Glomerular endothelial cell (primary cell): ENCODE data around the gene WDR7. TPM values are rescaled to one million over a fixed set of nuclear protein-coding genes. Genes with fewer than 3 reads are reported as not detected.

Experiments used
- DNase-seq: peaks from one replicate; pipeline ENCODE4 v3.0.0-alpha.2; 2011; ENCODE audit warnings: low read depth, low spot score; ENCODE audit errors: extremely low read depth
- total RNA-seq: library from RNA; depleted of rRNA; stranded (reverse); fragments of >200 nt; gene quantifications from 2 replicates; pipeline ENCODE4 v1.2.3, GENCODE V29; 2015

Gene WDR7
- total RNA-seq, 1 donor from 2014 or later: 16.0 TPM

DNA sequence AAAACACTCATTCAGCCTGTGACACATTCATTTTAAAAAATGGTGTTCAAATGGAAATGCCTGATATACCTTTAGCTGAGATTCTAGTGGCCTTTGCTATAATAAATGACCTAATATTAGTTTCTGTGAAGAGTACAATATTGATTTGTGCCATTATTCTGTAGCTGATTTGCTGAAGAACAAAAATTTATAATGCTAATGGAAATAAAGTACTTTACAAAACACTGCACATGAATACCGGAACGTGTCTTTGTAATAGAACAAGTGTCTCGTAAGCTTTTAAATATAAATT lies 138.7 kb downstream of the WDR7 start:
- no peak for DNase-seq

DNA sequence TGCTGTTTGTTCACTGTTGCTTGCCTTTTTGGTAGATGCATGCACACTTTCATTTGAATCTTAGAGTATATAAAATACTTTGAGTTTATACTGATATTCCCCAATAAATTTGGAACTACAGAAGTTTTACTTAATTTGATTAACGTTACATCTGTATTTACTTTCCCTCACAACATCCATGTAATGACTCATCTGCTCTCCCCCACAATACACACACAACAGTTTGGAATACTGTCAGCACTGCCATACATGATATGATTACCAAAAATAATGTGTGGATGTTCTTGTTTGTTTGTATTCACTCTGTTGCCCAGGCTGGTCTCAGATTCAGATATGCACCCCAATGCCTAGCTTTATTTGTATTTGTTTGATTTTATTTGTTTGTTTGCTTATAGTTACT lies 144.2 kb downstream of the WDR7 start:
- no peak for DNase-seq

GRCh38 chr18:56799756-56800155 lies 148.6 kb downstream of the WDR7 start:
- peak; percentile 18 for DNase-seq

- DNase-seq: no peak
These were observed 151.9 kb downstream of the WDR7 start for GRCh38 chr18:56803051-56803450.

DNA sequence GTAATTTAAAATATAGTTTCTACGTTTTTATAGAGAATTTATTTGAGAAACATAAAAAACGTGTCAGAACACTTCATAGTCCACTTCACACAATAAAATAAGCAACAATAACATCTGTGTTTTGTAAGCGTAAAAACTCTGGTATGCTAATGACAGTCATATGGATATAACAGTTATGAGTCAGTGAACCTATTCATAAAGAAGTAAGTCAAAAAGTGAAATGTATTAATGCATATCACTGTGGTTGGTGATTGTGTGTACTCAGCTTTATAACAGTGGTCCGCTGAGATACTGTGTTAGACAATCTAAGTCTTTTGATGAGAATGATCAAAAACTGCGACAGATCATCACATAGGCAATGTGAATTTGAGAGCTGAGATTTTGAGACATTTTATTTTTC lies 153.2 kb downstream of the WDR7 start:
- no peak for DNase-seq

- no peak for DNase-seq
These were observed 156.7 kb downstream of the WDR7 start for GRCh38 chr18:56807901-56808300.

DNA sequence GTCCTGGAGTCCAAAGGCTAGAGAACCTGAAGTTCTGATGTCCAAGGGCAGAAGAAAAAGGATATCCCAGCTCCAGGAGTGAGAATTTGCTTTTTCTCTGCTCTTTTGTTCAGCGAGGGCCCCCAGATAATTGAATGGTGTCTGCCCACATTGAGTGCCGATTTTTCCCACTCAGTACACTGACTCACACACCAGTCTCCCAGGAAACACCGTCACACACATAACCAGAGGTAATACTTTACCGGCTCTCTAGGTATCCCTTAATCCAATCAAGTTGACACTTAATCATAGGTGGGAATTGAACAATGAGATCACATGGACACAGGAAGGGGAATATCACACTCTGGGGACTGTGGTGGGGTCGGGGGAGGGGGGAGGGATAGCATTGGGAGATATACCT lies 161.5 kb downstream of the WDR7 start:
- no peak for DNase-seq

DNA sequence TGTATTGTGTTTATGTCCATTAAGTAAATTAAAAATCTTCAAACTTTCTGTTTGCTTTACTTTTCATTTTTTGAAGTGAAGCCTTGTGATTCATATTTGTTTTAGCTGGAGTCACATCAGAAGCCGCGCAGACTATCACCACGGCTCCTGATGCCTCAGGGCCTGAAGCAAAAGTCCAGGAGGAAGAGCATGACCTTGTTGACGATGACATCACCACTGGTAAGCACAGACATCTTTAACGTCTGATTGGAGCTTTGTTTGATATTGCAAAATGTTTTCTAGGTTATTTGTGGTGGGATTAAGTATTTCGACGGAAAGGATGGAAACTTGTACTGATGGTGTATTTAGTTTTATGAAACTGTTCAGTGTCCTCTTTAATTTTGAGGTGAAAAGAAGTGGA lies 164.8 kb downstream of the WDR7 start:
- no peak for DNase-seq

DNA sequence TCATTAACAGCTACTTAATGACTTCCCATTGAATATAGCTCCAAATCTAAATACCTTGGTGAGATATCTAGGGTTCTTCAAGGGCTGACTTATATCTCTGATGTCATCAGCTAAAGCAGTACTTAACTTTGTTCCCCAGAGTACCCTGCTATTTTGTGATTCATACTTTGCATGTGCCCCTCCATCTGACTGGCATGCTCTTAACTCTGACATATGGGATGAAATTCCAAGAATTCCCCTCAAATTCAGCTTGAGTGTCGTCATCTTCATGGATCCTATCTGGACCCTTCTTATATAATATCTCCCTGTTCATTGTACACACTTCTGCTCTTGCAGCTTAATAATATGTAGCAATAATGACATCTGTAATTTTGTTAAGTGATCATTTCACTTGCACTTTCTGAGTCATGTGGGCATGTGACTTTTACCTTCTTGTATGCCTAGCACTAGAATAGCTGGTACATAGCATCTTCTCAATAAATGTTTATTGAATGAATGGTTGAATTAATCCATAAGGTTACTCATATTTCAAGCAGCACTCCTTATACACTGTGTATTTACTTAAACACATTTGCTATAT lies 172.9 kb downstream of the WDR7 start:
- DNase-seq: no peak

GRCh38 chr18:56825321-56825720 lies 174.2 kb downstream of the WDR7 start:
- DNase-seq: no peak

GRCh38 chr18:56825878-56826277 lies 174.7 kb downstream of the WDR7 start:
- DNase-seq: no peak

DNA sequence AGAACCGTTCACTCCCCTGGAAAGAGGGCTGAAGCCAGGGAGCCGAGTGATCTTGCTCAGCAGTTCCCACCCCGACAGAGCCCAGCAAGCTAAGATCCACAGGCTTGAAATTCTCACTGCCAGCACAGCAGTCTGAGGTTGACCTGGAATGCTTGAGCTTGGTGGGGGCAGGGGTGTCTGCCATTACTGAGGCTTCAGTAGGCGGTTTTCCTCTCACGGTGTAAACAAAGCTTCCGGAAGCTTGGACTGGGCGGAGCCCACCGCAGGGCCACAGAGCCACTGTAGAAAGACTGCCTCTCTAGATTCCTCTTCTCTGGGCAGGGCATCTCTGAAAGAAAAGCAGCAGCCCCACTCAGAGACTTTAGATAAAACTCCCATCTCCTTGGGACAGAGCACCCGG lies 180.8 kb downstream of the WDR7 start:
- no peak for DNase-seq

- DNase-seq: no peak
These were observed 184.2 kb downstream of the WDR7 start for GRCh38 chr18:56835331-56835730.

- no peak for DNase-seq
These were observed 185.0 kb downstream of the WDR7 start for GRCh38 chr18:56836173-56836572.

DNA sequence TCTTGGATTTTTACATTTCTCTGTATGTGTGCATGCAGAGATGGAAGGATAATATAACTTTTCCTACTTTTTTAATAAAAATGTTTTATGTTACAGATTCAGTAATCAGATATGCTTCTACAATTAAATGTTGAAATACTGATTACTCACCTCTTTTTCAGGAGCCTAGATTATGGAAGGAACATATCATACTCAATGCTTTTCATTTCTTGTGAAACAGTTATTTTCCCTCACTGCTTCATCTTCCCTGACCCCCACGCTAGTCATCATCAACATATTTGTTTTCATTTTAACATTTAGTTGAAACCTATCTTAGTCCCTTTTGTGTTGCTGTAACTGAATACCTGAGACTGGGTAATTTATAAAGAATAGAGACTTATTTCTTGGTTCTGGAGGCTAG lies 190.7 kb downstream of the WDR7 start:
- no peak for DNase-seq

GRCh38 chr18:56843241-56843640 lies 192.1 kb downstream of the WDR7 start:
- DNase-seq: no peak

DNA sequence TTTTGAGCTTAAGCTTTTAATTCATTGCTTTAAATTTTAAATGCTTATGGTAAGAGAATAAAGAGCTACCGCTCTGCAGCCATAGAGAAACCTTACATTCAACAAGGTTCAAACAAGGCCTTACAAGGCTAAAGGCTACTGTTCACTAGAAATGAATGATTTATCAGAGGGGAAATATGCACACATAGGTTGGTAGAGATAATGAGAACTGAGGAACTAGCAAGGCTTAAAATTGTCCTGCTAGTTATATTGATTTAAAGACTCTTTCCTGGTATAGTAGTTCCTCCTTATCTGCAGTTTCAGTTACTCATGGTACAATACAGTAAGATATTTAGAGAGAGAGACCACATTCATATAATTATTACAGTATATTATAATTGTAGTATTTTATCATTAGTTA lies 193.4 kb downstream of the WDR7 start:
- DNase-seq: no peak

DNA sequence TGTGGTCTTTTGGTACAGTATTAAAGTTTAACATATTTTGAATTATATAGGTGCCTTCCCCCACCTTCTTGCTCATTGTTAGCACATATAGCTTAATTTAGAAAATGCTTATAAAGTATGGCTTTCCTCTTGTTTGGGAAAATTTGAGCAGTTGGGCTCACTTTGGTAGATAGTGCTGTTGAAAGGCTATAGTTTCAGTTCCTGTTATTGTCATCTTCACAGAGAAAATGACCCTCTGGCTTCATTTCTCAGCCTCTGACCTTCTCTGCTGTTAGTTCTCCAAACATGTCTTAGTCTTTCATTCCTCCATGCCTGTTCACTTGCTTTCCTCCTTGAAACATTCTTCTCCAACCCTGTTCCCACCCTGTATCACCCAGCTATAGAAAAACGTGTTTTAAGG lies 200.6 kb downstream of the WDR7 start:
- no peak for DNase-seq

DNA sequence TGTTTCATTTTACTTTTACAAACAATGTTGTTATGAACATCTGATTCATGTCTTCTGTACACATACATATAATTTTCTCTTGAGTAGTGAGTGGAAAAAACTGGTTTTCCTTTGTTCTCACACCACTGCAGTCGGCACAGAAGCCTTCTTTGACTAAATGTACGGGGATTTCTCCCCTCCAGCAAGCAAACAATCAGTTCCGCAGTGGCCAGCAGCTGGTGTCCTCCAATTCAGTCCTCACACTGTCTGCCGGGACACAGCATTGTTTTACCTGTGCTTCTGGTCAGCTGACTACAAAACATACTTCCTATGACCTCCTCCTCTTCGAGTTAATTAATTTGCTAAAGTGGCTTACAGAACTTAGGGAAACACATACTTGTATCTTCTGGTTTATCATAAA lies 202.8 kb downstream of the WDR7 start:
- no peak for DNase-seq

- no peak for DNase-seq
These were observed 210.1 kb downstream of the WDR7 start for GRCh38 chr18:56861244-56861643.

- peak; percentile 50 for DNase-seq
These were observed 218.1 kb downstream of the WDR7 start for GRCh38 chr18:56869189-56869777.

DNA sequence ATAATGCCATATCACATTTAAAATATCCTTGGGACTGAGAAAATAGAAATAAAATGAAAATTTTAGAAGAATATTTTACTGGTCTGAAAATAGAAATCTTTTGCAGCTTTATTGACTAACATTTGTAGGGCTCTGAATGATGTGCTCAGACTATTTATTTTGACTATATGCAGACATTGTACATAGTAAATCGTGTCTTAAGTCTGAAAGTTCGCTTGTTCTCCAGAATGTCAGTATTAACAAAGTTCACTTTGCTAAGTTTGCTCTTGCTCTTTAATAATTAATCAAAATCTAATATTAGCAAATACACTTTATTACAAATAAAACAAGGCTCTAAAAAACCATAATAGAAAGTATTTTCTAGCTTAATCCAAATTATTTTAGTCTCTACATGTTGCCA lies 219.8 kb downstream of the WDR7 start:
- no peak for DNase-seq

GRCh38 chr18:56872140-56872539 lies 221.0 kb downstream of the WDR7 start:
- DNase-seq: no peak
